ENCODE data around the gene DSE.
A peak's percentile ranks its signal among the peaks of the same experiment; 100 is the strongest.

Gene DSE

DNA sequence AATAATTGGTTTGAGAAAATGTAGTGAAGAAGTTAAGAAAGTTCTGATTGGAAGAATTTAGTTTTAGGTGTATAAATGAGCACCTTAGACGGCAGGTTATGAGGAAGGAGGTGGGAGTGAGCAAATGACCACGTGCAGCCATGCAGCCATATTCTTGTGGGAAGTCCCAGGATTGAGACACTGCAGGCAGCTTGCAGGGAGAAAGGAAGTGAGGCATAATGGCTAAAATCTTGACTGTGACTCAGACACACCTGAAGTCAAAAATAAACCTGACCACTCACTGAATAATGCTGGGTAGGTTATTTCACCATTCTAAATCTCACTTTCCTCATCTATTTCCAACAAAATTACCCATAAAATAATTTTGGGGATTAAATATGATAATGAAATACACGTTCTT lies 16.6 kb downstream of the DSE start:
- no peak for TF ChIP-seq CTCF (IDR thresholded peaks at IDR 0.05; ENCODE audit: extremely low read depth, missing control alignments)
- DNase-seq (ENCODE audit: low spot score) = peak; percentile 43

DNA sequence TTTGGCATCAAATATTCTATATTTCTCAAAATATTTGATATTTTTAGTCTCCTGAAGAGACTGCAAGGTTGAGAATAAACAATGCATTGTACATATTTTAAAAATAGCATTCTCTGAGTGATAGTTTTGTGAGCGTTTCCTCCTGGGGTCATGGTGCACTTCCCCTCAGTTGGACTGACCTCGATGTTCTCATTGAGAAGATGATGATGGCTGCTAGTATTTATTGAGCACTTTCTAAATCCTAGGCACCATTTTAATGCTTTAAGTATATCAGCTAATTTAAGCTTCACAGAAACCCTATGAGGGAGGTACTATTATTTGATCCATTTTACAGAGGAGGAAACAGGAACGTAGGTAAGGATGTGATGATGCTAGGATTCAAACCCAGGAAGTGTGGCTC lies 18.2 kb downstream of the DSE start:
- TF ChIP-seq CTCF (IDR thresholded peaks at IDR 0.05; ENCODE audit: extremely low read depth, missing control alignments) = no peak
- no peak for DNase-seq (ENCODE audit: low spot score)

GRCh38 chr6:116389357-116389756 lies 18.6 kb downstream of the DSE start:
- TF ChIP-seq CTCF (IDR thresholded peaks at IDR 0.05; ENCODE audit: extremely low read depth, missing control alignments) = no peak
- no peak for DNase-seq (ENCODE audit: low spot score)

DNA sequence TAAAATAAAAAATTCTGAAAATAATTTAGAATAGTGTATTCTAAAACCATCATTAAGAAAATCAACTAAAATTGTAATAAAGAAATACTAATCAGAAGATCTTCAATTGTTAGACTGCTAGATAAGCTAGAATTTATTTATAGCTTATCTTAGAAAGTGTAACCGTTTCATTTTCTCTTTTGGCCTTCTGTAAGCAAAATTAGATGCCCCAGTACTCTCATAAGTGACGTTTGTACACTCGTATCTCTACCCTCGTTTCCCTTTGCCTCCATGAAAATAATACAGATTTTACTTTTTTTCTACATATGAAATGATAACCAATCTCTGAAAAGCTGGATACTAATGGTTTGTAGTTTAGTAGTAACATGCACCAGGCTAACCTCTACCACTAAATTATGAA lies 19.8 kb downstream of the DSE start:
- peak; percentile 36 for DNase-seq (ENCODE audit: low spot score)
- TF ChIP-seq CTCF (IDR thresholded peaks at IDR 0.05; ENCODE audit: extremely low read depth, missing control alignments) = no peak

- TF ChIP-seq CTCF (IDR thresholded peaks at IDR 0.05; ENCODE audit: extremely low read depth, missing control alignments) = no peak
- no peak for DNase-seq (ENCODE audit: low spot score)
These were observed 21.6 kb downstream of the DSE start for GRCh38 chr6:116392132-116393013.

DNA sequence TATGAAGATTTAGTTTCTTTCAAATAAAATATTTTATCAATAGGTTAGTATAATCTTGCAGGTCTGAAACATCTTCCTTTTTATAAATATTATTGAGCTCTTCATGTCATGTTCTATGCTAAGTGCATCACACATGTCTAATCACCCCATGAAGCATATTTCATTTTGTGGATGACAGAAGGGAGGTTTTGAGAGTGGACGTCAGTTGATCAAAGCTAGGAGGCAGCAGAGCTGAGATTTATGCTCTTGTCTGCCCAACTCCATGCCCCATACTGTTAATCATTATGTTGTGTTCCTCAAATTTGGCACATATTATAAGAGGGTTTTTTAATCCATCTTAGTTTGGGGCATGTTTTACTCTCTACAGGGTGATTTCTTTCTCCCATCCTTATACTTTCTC lies 22.7 kb downstream of the DSE start:
- TF ChIP-seq CTCF (IDR thresholded peaks at IDR 0.05; ENCODE audit: extremely low read depth, missing control alignments) = no peak

GRCh38 chr6:116395647-116396046 lies 24.9 kb downstream of the DSE start:
- TF ChIP-seq CTCF (IDR thresholded peaks at IDR 0.05; ENCODE audit: extremely low read depth, missing control alignments) = no peak

More for the DNA sequence above, 22.7 kb downstream of the DSE start:
- no peak for DNase-seq (ENCODE audit: low spot score)

More at GRCh38 chr6:116395647-116396046, 24.9 kb downstream of the DSE start:
- DNase-seq (ENCODE audit: low spot score) = no peak
